T-helper 9 cell (primary cell): ENCODE data around the gene OSM.
"Not testable (repeated sequence)": the region's sequence is repeated elsewhere in the genome, so short reads cannot be mapped to it uniquely, and the experiment has no call there.

Source experiments
- DNase-seq: peaks from one replicate; pipeline ENCODE4 v3.0.0-alpha.2; 2020

OSM gene

DNA sequence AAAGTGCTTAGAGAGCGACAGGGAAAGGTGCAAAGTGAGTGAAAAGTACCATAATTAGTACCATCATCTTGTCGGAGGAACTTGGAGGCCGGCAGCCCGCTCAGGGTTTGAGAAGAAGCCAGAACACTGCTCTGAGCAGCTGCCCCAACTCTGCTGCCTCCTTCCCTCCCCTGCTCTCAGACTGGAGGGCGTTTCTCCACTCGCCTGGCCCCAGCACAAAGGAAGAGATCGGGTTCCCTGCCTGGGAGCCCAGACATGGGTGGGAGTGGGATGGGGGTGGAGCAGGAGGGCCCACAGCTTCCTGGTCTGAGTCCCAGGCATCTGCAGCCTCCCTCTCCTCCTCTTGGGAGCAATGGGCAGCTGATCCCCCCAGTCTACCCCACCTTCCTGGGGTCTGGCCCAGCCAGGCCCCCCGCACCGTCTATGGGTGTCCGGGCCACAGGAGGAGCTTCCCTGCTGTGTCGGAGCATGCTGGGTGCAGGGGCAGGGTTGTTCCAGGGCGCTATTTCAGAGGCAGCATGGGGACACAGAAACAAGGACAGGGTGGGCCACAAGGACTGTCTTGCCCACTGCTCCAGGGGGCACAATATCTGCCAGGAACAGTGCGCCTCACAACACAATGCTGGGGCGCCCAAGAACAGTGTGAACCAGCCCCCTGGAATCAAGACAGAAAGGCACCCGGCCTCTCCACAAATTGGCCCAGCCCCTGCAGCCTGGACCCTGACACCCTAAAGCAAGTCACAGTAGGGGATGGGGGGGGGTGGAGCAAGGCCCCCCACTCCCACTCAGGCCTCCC is 24.9 kb downstream of the OSM start:
- no peak for DNase-seq

DNA sequence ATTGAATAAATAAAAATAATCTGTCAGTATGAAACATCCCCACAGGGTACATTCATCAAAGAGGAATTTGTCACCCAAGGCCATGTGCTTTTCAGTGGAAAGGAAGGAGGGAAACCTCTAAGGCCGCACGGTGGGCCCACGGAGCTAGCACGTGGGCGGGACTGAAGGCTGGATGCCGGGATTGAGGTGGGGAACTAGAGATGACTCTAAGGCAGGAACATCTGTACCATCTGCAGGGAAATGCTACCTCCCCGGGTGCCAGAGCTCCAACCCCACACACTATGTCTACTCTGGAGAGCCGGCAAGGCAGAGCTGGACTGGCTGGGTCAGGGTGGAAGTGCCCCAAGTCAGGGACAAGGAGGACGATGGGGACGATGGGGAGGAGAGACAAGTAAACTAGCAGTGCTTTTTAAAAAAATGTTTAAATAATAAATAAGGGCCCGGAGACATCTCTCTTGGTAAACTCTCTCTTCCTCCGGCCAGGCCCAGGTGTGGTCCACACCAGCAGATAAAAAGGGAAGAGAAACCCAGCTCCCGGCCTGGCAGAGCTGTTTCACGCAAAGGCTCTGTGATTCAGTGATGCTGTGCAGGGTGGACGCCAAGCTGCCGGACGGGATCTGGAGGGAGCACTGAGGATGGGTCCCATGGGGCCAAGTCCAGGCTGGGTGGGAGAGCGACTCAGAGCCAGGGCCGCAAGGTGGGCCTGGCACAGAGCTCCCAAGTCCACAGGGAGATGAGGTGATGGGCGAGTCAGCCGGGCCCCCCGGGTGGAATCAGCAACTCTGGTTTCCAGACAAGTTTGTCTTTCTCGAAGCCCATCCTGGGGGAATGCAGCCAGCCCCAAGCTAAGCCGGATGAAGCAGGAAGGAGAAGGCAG is 25.9 kb downstream of the OSM start:
- DNase-seq, result no peak

DNA sequence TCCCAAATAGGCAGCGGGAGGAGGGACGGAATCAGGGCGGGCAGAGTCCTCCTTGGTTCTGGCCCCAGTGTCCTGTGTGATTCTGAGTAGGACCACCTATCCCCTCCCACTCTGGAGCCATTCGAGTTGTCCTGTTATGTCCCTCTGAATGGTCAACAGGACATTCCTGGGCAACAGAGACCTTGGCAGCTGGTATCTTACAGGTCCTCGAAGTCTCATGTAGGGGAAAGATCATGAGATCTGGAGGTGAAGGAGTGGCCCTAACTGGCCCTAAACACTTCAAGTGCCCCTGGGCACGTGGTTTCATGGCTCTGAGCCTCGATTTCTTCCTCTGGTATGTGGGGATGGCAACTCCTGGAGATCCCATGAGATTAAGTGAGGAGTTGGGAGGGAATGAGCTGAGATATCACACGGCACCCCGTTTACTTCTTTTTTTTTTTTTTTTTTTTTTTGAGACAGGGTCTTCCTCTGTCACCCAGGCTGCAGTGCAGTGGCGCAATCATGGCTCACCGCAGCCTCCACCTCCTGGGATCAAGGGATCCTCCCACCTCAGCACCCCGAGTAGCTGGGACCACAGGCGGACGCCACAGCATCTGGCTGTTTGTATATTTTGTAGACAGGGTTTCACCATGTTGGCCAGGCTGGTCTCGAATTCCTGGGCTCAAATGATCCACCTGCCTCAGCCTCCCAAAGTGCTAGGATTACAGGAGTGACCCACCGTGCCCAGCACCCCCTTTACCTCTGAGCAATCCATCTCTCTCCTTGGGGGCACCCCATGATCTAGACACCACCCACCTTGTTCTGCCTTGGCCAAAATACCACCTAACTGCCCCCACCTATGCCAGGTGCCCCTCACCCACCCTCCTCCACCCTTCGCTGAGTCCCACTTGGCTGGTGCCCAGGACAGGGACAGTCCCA is 26.9 kb downstream of the OSM start:
- DNase-seq, result no peak

DNA sequence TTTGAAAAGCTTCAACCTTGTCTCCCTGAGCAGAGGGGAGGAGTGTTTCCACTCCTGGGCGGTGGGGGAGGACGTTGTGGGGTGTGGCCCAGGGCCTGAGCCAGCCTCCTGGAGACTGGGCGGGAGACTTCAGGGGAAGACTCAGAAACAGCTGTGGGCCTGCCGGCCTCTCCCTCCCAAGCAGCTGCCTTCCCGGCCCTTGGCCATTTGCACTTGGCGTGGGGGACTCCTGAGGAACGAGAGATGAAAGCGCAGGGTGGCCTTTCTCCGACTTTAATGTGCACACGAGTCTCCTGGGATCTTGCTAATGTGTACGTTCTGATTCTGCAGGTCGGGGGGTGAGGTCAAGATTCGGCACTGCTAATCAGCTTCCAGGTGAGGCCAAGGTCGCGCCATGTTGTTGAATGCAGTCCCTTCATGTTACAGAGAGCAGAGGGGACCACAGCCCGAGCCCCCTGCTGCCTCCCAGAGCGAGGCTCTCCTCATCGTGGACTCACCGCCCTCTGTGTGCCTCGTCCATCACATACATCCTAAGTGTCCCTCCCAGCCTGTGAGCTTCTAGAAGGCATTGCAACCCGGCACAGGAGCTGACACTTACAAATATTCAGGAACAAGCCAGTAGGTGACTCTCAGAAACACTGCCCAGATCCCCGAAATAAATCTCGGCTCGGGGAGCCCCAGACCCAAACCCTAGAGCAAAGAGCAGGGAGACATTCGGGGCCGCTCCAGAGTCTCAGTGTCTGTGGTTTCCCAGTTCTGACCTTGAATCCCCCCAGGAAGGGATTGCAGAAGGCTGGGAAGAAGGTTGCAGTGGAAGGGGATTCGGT is 27.8 kb downstream of the OSM start:
- DNase-seq, result no peak

DNA sequence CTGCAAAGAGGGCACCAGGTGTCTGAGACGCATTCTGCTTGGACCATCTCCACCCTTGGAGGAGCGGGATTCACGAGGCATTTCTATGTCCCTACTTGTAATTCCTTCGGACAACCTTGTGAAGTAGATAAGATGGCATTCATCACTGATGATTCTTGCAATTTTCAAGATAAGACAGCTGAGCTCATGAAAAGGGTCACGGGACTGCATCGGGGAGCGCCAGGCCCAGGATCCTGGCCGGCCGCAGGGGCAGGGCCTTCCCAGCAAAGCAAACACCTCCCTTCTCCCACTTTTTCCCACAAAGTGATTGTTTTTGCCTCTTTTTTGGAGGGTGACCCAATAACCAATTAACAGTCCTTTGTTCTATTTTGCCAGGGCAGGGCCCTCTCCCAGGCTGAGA is 28.5 kb downstream of the OSM start:
- no peak for DNase-seq

DNA sequence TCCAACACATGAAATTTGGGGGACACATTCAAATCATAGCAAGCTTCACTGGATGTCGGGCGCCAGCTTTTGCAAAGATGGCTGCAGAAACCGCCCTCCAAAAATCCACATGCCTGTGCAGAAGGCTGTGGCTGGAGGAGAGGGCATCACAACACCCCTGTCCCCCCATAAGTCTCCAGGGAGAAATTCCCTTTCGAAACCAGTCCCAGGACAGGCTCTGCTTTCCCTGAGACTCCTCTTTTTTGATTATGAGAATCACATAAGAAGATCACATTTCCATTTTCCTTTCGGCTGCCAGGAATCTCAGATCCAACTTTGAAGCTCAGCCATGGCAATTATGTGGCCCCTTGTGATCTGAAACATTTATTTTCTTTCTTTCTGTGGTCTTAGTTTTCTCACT is 29.8 kb downstream of the OSM start:
- DNase-seq, result no peak

DNA sequence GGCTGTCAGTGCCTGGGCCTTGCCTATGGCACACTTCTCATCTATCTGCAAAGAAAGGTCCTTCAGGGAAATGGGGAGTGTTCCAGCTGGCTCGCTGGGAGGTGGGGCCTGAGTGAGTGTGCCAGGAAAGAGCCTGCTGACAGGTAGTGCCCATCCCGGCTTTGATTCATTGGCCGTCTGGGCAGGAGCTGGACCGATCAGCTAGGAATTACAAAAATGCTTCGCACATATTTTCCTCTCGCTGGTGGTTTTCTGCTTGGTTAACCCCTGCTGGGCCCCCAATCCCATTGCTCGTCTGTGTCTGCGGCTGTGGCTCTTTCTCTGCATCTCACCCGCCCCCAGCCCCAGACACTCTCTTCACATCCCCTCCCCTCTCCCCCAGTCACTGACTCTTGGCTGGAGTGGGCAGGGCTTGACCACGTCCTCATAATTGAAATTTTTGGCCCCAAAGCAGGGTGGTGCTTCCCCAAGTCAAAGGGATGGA is 30.9 kb downstream of the OSM start:
- DNase-seq, result no peak

DNA sequence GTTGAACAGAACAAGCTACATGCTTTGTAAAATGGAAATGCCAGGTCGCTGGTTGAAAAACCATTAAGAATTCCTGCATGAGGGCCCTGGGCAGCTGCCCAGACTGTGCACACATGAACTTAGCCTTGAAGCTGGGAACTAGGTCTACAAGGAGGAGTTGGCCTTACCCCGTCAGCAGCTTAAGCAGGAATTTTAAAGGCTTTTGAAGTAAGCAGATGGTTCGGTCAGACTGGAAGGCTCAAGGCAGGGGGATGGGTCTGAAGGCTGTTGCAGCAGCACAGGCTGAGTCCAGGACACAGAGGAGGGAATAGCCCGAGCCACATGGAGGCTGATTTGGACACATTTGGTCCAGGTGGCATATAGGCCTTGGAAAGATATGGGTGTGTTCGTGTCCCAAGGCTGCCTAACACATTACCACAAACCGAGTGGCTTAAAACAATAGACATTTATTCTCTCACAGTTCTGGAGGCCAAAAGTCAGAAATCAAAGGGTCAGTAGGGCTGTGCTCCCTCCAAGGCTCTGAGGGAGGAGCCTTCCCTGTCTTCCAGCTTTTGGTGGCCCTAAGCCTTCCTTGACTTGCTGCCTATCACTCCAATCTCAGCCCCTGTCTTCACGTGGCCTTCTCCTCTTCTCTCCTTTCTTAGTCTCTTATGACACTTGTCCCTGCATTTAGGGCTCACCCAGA is 31.7 kb downstream of the OSM start:
- no peak for DNase-seq

DNA sequence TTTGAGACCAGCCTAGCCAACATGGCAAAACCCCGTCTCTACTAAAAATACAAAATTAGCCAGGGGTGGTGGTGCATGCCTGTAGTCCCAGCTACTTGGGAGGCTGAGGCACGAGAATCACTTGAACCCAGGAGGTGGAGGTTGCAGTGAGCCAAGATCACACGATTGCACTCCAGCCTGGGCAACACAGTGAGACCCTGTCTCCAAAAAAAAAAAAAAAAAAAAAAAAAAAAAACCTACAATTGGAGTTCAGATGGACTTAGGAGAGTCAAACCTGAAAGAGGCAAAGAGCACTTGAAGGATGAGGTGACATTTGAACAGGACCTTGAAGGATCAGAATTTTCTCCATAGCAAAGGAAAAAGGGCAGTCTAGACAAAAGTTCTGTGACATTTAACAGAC is 32.3 kb downstream of the OSM start:
- not testable (repeated sequence) for DNase-seq

DNA sequence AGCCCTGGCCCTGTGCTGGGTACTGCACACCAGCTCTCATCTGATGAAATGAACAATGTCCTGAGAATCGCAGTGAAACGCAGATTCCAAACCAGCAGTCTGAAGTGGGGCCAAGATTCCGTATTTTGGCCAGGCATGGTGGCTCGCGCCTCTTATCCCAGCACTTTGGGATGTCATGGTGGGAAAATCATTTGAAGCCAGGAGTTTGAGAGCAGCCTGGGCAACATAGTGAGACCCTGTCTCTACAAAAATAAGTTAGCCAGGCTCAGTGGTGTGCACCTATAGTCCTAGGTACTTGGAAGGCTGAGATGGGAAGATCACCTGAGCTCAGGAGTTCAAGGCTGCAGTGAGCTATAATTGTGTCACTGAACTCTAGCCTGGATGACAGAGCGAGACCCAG is 33.1 kb downstream of the OSM start:
- no peak for DNase-seq

DNA sequence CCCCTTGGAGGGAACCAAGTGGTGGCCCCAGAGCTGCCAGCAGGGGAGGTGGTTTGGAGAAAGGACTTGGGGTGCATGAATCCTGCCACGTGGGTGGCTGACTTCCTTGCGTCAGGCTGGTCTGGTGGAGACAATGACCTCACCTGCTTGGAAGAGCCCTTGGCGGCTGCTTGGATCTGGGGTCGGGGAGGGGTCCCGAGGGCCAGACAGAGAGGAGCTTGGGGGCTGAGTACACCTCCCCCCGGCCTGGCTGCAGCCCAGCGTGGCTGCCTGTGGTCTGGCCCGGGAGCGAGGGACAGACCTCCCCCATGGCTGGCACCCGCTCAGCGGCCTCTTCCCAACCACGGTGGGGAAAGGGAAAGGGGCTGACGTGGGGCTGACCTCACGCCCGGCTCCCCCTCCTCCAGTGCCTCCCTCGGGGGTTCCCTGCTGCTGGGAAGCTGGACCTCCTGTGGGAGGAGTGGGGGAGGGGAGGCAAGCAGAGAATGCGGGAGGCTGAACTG is 33.9 kb downstream of the OSM start:
- no peak for DNase-seq

DNA sequence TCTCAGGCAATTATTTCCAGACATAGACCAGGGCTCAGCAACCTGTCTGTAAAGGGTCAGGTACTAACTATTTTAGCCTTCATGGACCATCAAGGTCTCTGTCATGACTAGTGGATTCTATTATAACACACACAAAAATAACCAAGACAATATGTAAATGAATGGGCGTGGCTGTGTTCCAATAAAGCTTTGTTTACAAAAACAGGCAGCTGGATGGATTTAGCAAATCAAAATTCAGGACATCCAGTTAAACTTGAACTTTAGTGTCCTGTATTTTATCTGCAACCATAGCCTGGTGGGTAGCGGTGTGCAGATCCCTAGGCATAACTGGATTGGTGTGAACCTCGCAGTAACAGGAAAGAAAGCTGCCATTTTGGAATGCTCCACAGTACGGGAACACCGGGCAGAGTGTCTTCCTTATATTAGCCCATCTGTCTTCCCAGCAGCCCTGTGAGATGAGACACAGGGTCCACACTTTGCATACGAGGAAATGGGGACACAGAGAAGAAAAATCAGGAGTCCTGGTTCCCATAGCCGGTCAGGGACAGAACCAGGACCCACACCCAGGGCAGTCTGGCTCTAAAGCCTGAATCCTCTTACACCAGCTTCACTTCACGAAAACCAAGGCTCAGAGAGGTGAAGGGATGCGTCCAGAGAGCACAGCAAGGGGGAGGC is 35.7 kb downstream of the OSM start:
- no peak for DNase-seq

DNA sequence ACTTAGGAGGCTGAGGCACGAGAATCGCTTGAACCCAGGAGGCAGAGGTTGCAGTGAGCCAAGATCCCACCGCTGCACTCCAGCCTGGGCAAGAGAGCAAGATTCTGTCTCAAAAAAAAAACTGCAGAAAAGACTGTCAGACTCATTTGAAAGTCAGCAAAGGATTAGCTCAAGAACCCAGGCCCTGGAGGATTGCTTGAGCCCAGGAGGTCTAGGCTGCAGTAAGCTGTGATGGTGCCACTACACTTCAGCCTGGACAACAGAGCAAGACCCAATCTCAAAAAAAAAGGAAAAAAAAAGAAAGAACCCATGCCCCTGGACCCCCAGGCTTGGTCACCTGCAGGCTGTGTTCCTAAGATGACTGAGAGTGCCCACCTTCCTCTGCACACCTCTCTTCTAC is 36.3 kb downstream of the OSM start:
- no peak for DNase-seq

DNA sequence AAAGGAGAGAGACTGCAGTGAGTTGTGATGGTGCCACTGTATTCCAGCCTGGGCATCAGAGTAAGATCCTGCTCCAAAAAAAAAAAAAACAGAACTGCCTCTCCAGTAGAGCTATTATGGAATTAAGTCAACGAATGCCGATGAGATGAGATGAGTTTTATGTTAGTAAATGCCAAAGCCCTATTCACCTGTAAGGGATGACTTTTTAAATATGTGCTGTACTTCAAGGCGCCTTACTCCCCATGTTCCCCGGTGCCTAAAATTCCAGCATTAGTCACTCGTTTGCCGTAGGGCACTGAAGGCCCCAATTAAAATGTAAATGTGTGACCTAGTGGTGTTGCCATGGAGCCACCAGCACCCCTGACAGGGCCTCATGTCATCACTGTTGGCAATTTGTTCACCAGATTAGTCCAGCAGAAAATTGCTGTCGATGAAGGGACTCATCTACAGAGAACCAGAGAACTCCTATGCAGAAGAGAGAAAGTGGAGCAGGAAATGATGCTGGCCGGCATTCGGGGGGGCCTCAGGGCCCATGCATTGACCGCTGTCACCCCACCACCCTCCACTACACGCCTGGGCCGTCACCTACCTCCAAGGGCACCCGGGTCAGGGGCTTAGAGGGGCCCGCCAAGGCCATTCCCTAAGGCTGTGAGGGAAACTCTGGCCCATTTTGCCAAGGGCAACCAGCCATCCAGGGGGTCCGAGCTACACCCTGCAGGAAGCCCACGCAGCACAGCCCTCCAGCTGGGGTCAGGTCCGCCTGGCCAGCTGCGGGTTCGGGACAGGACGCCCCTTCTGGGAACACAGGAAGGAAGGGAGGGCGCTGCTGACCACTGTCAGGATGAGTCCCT is 37.9 kb downstream of the OSM start:
- no peak for DNase-seq

DNA sequence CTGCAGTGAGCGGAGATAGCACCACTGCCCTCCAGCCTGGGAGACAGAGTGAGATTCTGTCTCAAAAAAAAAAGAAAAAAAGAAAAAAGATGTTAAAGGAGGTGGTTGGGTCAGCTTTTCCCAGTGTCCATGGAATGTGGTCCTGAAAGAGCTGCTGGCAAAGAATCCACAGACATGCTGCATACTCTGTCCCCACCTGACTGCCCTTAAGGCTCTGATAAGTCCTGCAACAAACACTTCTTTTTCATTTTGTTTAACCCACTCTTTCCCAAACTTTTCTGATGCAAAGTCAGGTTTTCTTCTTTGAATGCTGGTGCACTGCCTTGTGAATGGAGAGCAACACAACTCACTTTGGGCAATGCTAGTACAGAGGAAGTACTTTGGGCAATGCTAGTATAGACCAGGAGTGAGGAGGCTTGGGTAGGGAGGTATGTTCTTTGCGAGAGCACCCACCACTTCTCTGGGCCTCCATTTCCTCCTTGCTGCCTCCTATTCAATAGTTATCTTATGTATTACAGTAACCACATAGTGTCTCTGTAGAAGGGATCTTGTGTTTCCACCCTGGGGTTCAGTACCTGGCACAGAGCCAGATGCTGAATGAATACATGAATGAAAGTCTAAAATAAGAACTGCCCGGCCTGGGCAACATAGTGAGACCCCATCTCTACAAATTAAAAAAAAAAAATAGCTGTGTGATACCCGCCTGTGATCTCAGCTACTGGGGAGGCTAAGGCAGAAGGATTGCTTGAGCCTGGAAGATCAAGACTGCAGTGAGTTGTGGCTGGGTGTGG is 39.0 kb downstream of the OSM start:
- DNase-seq, result no peak

DNA sequence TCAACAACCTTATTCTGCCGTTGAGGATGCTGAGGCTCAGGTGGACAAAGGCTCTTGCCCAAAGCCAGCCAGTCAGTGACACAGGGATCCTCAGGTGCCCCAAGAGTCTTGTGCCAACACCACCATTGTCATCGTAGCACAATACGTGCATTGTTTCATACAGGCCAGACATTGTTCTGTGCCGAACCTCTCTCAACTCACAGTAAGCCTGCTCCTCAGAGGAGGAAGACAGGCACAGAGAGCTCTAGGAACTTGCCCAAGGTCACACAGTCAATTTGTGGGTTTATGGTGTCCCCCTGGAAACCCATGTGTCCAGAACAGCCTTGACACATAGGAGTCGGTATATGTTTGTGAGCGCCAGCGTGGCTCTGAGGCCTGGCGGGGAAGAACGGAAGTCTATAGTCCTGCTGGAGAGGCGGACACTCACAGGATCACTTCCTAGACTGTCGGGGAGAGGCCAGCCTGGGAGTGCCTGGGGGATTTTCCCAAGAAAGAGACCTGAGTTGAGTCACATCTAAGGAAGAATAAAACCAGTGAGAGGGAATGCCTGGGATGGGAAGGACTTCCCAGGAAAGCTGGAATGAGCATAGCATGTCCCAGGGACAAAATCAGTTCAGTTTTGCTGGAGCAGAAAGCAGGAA is 40.3 kb downstream of the OSM start:
- no peak for DNase-seq

DNA sequence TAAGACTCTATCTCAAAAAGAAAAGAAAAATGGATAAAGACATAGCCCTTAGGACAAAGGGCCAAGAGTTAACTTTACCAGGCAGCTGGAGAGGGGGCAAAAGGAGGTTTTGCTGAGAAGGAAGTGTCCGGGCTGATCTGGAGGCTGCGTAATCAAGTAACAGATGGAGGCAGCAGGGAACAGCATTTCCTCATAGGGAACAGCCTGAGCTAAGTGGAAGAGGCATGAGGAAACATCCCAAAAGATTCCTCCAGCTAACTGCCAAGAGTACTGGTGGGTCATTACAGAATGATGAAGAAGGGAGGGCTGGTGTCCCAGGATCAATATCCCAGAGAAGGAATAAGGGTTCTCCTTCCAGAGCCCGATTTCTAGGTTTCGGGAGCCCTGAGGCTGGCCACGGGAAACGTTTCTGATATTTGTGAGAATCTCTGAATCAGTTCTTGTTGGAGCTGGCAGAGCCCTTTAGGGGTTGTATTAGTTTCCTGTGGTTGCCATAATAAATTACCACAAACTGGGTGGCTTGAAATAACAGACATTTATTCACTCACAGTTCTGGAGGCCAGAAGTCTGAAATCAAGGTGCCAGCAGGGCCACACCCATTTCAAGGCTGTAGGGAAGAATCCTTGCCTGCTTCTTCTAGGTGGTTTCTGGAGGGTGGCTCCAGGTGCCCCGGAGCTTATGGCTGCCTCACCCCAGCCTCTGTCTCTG is 41.3 kb downstream of the OSM start:
- DNase-seq, result no peak
